ENCODE data around the gene DDX23. TPM values are rescaled to one million over a fixed set of nuclear protein-coding genes. Genes with fewer than 3 reads are reported as not detected.

Gene DDX23
- total and polyA plus RNA-seq, 2 of the 4 experiments (the other 2 are of a cell fraction) = 61.8 to 81.9 TPM

- Histone ChIP-seq H2AK5ac (ENCODE audit: low read depth, low read length) (no peak overlapping the region), H3K4me2 (ENCODE audit: low read depth, low read length) (peak overlapping the region; percentile 88), H3K27ac (ENCODE audit: insufficient read depth, low read length) (no peak overlapping the region), H3K27me3 (ENCODE audit: control insufficient read depth, insufficient read depth, low read length) (peaks cover 7% of the 10 kb centered on the region), H4K5ac (ENCODE audit: low read depth, low read length) (no peak overlapping the region), H2BK15ac (ENCODE audit: low read depth, low read length) (no peak overlapping the region), H3K4me1 (ENCODE audit: control insufficient read depth, insufficient read depth, low read length) (no peaks in the 10 kb centered on the region), H2BK5ac (ENCODE audit: low read depth, low read length, poor library complexity, severe bottlenecking) (no peak overlapping the region), H2AK9ac (replicated peaks; ENCODE audit: low read depth, low read length, poor library complexity) (peak overlapping the region; percentile 33), H4K8ac (ENCODE audit: low read depth in 2 of 2, low read length in 2 of 2) (0 out of 4 replicates have a peak overlapping the region, but pooled peaks of 1 of the 2 experiments have one; percentile 66), H3K4ac (ENCODE audit: low read depth, low read length) (peak overlapping the region; percentile 61; the same call in 1 of the 2 replicates), H4K91ac (ENCODE audit: insufficient read depth, low read depth, low read length) (peak overlapping the region; percentile 60), H2BK120ac (ENCODE audit: low read depth, low read length) (no peak overlapping the region), H3K9me3 (ENCODE audit: control insufficient read depth, insufficient read depth, low read length) (no peaks in the 10 kb centered on the region), H3K23ac (ENCODE audit: low read depth, low read length) (no peak overlapping the region), H3K4me3 (ENCODE audit: insufficient read depth, low read depth, low read length) (peak overlapping the region; percentile 20; the same call in 1 of the 2 replicates), H2BK20ac (ENCODE audit: low read depth, low read length) (no peak overlapping the region), H3K36me3 (ENCODE audit: control insufficient read depth, insufficient read depth, low read length) (no peaks in the 10 kb centered on the region), H3K79me1 (ENCODE audit: low read depth in 1 of 2, low read length in 2 of 2) (no peaks in the 10 kb centered on the region), H4K20me1 (ENCODE audit: insufficient read depth, low read length) (no peaks in the 10 kb centered on the region), H3K18ac (ENCODE audit: low read depth, low read length) (no peak overlapping the region), H3K9ac (ENCODE audit: low read depth, low read length) (peak overlapping the region; percentile 24), H3K56ac (ENCODE audit: extremely low read depth, insufficient read depth, low read length) (no peak overlapping the region), H3K14ac (replicated peaks; ENCODE audit: low read depth, low read length) (no peak overlapping the region; the same call in 1 of the 2 replicates), H3K9me1 (ENCODE audit: insufficient read depth, low read length) (no peaks in the 10 kb centered on the region), H2AFZ (replicated peaks; ENCODE audit: low read length, poor library complexity) (peak overlapping the region; percentile 95)
- ChIA-PET CTCF (interaction anchor here (0.6 to 4.5 kb wide), 17 partner anchors 8 to 134 kb away, joined by 3 to 63 read pairs (median 3); partner anchors contain the start of genes DDX23 and RND1), POLR2A (ENCODE audit: unreplicated experiment) (no interaction called here)
- intact Hi-C loops (cut with micrococcal nuclease) (loop anchor here (1.0 to 5.0 kb wide), 4 partner anchors 36 to 138 kb away; partner anchors contain the start of gene FKBP11), dilution Hi-C loops (cut with HindIII; ENCODE audit: low sequenced_read_pairs, unreplicated experiment) (no loop called here), in situ Hi-C loops (cut with MboI; ENCODE audit: low sequenced_read_pairs) (no loop called here)
- DNase-seq (peak; percentile 62), ATAC-seq (ENCODE audit: low read depth) (peak; percentile 100)
- no TSS peak for BruUV-seq (replicated peaks)
- 0% methylated on average over 1 of the region's 37 CpGs; no CpG with 5 or more reads in 1 of the 2 experiments for WGBS, 2 experiments (ENCODE audit: extremely low coverage in 2 of 2, insufficient read length in 1 of 2)
- TF ChIP-seq USF2 (IDR thresholded peaks at IDR 0.05; ENCODE audit: low read depth, low read length) = no peak
- no peak for TF ChIP-seq ELK1 (IDR thresholded peaks at IDR 0.05; ENCODE audit: borderline replicate concordance, low read depth, low read length)
- TF ChIP-seq POLR2A (IDR thresholded peaks at IDR 0.05; ENCODE audit: low read depth, low read length) = no peak
- TF ChIP-seq BHLHE40 (IDR thresholded peaks at IDR 0.05; ENCODE audit: low read depth, low read length) = no peak
- peak; percentile 84 for TF ChIP-seq RAD21 (IDR thresholded peaks at IDR 0.05; ENCODE audit: low read length)
- TF ChIP-seq CTCF (conservative IDR thresholded peaks at IDR 0.05; ENCODE audit: low read depth, low read length) = peak; percentile 94
- TF ChIP-seq MAFK (IDR thresholded peaks at IDR 0.05; ENCODE audit: low read depth, low read length) = no peak
- no peak for TF ChIP-seq CHD1 (IDR thresholded peaks at IDR 0.05; ENCODE audit: low read depth, low read length)
- TF ChIP-seq FOS (IDR thresholded peaks at IDR 0.05; ENCODE audit: low read depth, low read length) = no peak
- no peak for TF ChIP-seq MXI1 (IDR thresholded peaks at IDR 0.05; ENCODE audit: borderline replicate concordance, low read depth, low read length)
- TF ChIP-seq SMC3 (IDR thresholded peaks at IDR 0.05; ENCODE audit: low read depth, low read length) = peak; percentile 89
- no peak for TF ChIP-seq RCOR1 (IDR thresholded peaks at IDR 0.05; ENCODE audit: insufficient replicate concordance, low read length)
- peak; percentile 60; the same call in 1 of the 2 replicates for TF ChIP-seq MAZ (IDR thresholded peaks at IDR 0.05; ENCODE audit: borderline replicate concordance, low read depth, low read length)
- TF ChIP-seq NFE2L2 (IDR thresholded peaks at IDR 0.05; ENCODE audit: low read depth, low read length) = no peak
Measured at GRCh38 chr12:48890657-48891418, 38.9 kb upstream of the DDX23 start.
